ENCODE data around the gene TARS2.

TARS2 gene

GRCh38 chr1:150511551-150511950 is 24.3 kb downstream of the TARS2 start:
- Histone ChIP-seq H3K27me3 (ENCODE audit: control insufficient read depth in 3 of 3, insufficient read depth in 3 of 3, low read depth in 1 of 3, low read length in 3 of 3) (no peaks in the 10 kb centered on the region), H2BK5ac (ENCODE audit: low read length) (no peak overlapping the region), H3K4ac (ENCODE audit: low read length) (no peak overlapping the region), H4K8ac (ENCODE audit: low read depth, low read length) (no peak overlapping the region), H3K9ac (ENCODE audit: low read depth, low read length, poor library complexity) (peak overlapping the region; percentile 38), H3K4me2 (ENCODE audit: insufficient read depth, low read length, poor library complexity, severe bottlenecking) (no peak overlapping the region), H3K4me3 (ENCODE audit: low read length in 2 of 2) (no peak overlapping the region), H2BK12ac (ENCODE audit: low read length) (no peak overlapping the region), H2AK5ac (ENCODE audit: low read depth, low read length) (peak overlapping the region; percentile 38), H3K36me3 (replicated peaks in 1 of 2; ENCODE audit: control insufficient read depth in 2 of 2, insufficient read depth in 2 of 2, low read length in 2 of 2) (peaks cover 8 to 27% of the 10 kb centered on the region in 2 donors), H4K91ac (ENCODE audit: low read depth, low read length, poor library complexity) (no peak overlapping the region), H3K14ac (ENCODE audit: low read length) (no peak overlapping the region), H3K18ac (ENCODE audit: low read length) (no peak overlapping the region), H3K9me3 (replicated peaks in 1 of 2; ENCODE audit: control insufficient read depth in 2 of 2, insufficient read depth in 1 of 2, low read depth in 1 of 2, low read length in 2 of 2) (no peaks in the 10 kb centered on the region), H3K27ac (replicated peaks; ENCODE audit: low read length) (no peak overlapping the region), H3K79me1 (ENCODE audit: low read depth, low read length) (no peaks in the 10 kb centered on the region), H3K23ac (ENCODE audit: low read depth, low read length, poor library complexity) (peak overlapping the region; percentile 51), H2BK15ac (ENCODE audit: low read length) (no peak overlapping the region), H3K4me1 (ENCODE audit: control insufficient read depth in 2 of 2, insufficient read depth in 1 of 2, low read depth in 1 of 2, low read length in 2 of 2) (peaks cover 11 to 27% of the 10 kb centered on the region in 2 donors), H2AFZ (ENCODE audit: low read length) (no peak overlapping the region), H2BK120ac (ENCODE audit: low read depth, low read length) (no peak overlapping the region)
- no peak for DNase-seq (ENCODE audit: low spot score)
- no CpG with 5 or more reads among the region's 12 CpGs for WGBS, 2 donors (ENCODE audit: extremely low coverage in 2 of 2, insufficient read length in 2 of 2, insufficient replicate concordance in 1 of 2)

GRCh38 chr1:150511985-150512660 is 24.9 kb downstream of the TARS2 start:
- Histone ChIP-seq H2BK15ac (ENCODE audit: low read length) (no peak overlapping the region), H3K4me1 (ENCODE audit: control insufficient read depth in 2 of 2, insufficient read depth in 1 of 2, low read depth in 1 of 2, low read length in 2 of 2) (peaks cover 9 to 23% of the 10 kb centered on the region in 2 donors), H3K18ac (ENCODE audit: low read length) (no peak overlapping the region), H3K9me3 (replicated peaks in 1 of 2; ENCODE audit: control insufficient read depth in 2 of 2, insufficient read depth in 1 of 2, low read depth in 1 of 2, low read length in 2 of 2) (no peaks in the 10 kb centered on the region), H2AK5ac (ENCODE audit: low read depth, low read length) (peak overlapping the region; percentile 38), H3K27ac (replicated peaks; ENCODE audit: low read length) (no peak overlapping the region), H3K4ac (ENCODE audit: low read length) (no peak overlapping the region), H3K36me3 (replicated peaks in 1 of 2; ENCODE audit: control insufficient read depth in 2 of 2, insufficient read depth in 2 of 2, low read length in 2 of 2) (peaks cover 5 to 21% of the 10 kb centered on the region in 2 donors), H2BK5ac (ENCODE audit: low read length) (no peak overlapping the region), H2BK120ac (ENCODE audit: low read depth, low read length) (no peak overlapping the region), H4K8ac (ENCODE audit: low read depth, low read length) (no peak overlapping the region), H3K9ac (ENCODE audit: low read depth, low read length, poor library complexity) (no peak overlapping the region), H4K91ac (ENCODE audit: low read depth, low read length, poor library complexity) (no peak overlapping the region), H3K79me1 (ENCODE audit: low read depth, low read length) (no peaks in the 10 kb centered on the region), H3K4me3 (ENCODE audit: low read length in 2 of 2) (no peak overlapping the region), H2AFZ (ENCODE audit: low read length) (no peak overlapping the region), H3K23ac (ENCODE audit: low read depth, low read length, poor library complexity) (peak overlapping the region; percentile 51), H3K27me3 (ENCODE audit: control insufficient read depth in 3 of 3, insufficient read depth in 3 of 3, low read depth in 1 of 3, low read length in 3 of 3) (no peaks in the 10 kb centered on the region), H2BK12ac (ENCODE audit: low read length) (no peak overlapping the region), H3K4me2 (ENCODE audit: insufficient read depth, low read length, poor library complexity, severe bottlenecking) (no peak overlapping the region), H3K14ac (ENCODE audit: low read length) (no peak overlapping the region)
- no CpG with 5 or more reads among the region's 17 CpGs for WGBS, 2 donors (ENCODE audit: extremely low coverage in 2 of 2, insufficient read length in 2 of 2, insufficient replicate concordance in 1 of 2)
- DNase-seq (ENCODE audit: low spot score), result no peak

- Histone ChIP-seq H3K27me3 (ENCODE audit: control insufficient read depth in 3 of 3, insufficient read depth in 3 of 3, low read depth in 1 of 3, low read length in 3 of 3) (no peaks in the 10 kb centered on the region), H3K23ac (ENCODE audit: low read depth, low read length, poor library complexity) (no peak overlapping the region), H2BK120ac (ENCODE audit: low read depth, low read length) (no peak overlapping the region), H3K14ac (ENCODE audit: low read length) (no peak overlapping the region), H2AK5ac (ENCODE audit: low read depth, low read length) (no peak overlapping the region), H3K9me3 (replicated peaks in 1 of 2; ENCODE audit: control insufficient read depth in 2 of 2, insufficient read depth in 1 of 2, low read depth in 1 of 2, low read length in 2 of 2) (no peaks in the 10 kb centered on the region), H4K8ac (ENCODE audit: low read depth, low read length) (no peak overlapping the region), H3K9ac (ENCODE audit: low read depth, low read length, poor library complexity) (no peak overlapping the region), H3K4me2 (ENCODE audit: insufficient read depth, low read length, poor library complexity, severe bottlenecking) (no peak overlapping the region), H3K4me3 (ENCODE audit: low read length in 2 of 2) (no peak overlapping the region), H3K36me3 (replicated peaks in 1 of 2; ENCODE audit: control insufficient read depth in 2 of 2, insufficient read depth in 2 of 2, low read length in 2 of 2) (peaks cover 5 to 15% of the 10 kb centered on the region in 2 donors), H2AFZ (ENCODE audit: low read length) (no peak overlapping the region), H3K79me1 (ENCODE audit: low read depth, low read length) (no peaks in the 10 kb centered on the region), H2BK15ac (ENCODE audit: low read length) (no peak overlapping the region), H2BK5ac (ENCODE audit: low read length) (no peak overlapping the region), H2BK12ac (ENCODE audit: low read length) (no peak overlapping the region), H3K4ac (ENCODE audit: low read length) (no peak overlapping the region), H3K27ac (replicated peaks; ENCODE audit: low read length) (no peak overlapping the region), H3K4me1 (ENCODE audit: control insufficient read depth in 2 of 2, insufficient read depth in 1 of 2, low read depth in 1 of 2, low read length in 2 of 2) (peaks cover 6 to 19% of the 10 kb centered on the region in 2 donors), H3K18ac (ENCODE audit: low read length) (no peak overlapping the region), H4K91ac (ENCODE audit: low read depth, low read length, poor library complexity) (no peak overlapping the region)
- WGBS, 2 donors (ENCODE audit: extremely low coverage in 2 of 2, insufficient read length in 2 of 2, insufficient replicate concordance in 1 of 2), result no CpG with 5 or more reads among the region's 2 CpGs
- DNase-seq (ENCODE audit: low spot score), result no peak
These were observed 25.6 kb downstream of the TARS2 start for GRCh38 chr1:150512846-150513245.

GRCh38 chr1:150513351-150513791 is 26.2 kb downstream of the TARS2 start:
- Histone ChIP-seq H3K4me1 (ENCODE audit: control insufficient read depth in 2 of 2, insufficient read depth in 1 of 2, low read depth in 1 of 2, low read length in 2 of 2) (peaks cover 2 to 14% of the 10 kb centered on the region in 2 donors), H3K27ac (replicated peaks; ENCODE audit: low read length) (no peak overlapping the region), H3K4me3 (ENCODE audit: low read length in 2 of 2) (no peak overlapping the region), H4K8ac (ENCODE audit: low read depth, low read length) (no peak overlapping the region), H3K23ac (ENCODE audit: low read depth, low read length, poor library complexity) (no peak overlapping the region), H2AK5ac (ENCODE audit: low read depth, low read length) (no peak overlapping the region), H3K14ac (ENCODE audit: low read length) (no peak overlapping the region), H3K4me2 (ENCODE audit: insufficient read depth, low read length, poor library complexity, severe bottlenecking) (no peak overlapping the region), H2BK120ac (ENCODE audit: low read depth, low read length) (no peak overlapping the region), H2BK12ac (ENCODE audit: low read length) (no peak overlapping the region), H3K27me3 (ENCODE audit: control insufficient read depth in 3 of 3, insufficient read depth in 3 of 3, low read depth in 1 of 3, low read length in 3 of 3) (no peaks in the 10 kb centered on the region), H2BK15ac (ENCODE audit: low read length) (no peak overlapping the region), H3K4ac (ENCODE audit: low read length) (no peak overlapping the region), H3K18ac (ENCODE audit: low read length) (no peak overlapping the region), H2AFZ (ENCODE audit: low read length) (no peak overlapping the region), H3K79me1 (ENCODE audit: low read depth, low read length) (no peaks in the 10 kb centered on the region), H3K9ac (ENCODE audit: low read depth, low read length, poor library complexity) (no peak overlapping the region), H3K9me3 (replicated peaks in 1 of 2; ENCODE audit: control insufficient read depth in 2 of 2, insufficient read depth in 1 of 2, low read depth in 1 of 2, low read length in 2 of 2) (no peaks in the 10 kb centered on the region), H2BK5ac (ENCODE audit: low read length) (no peak overlapping the region), H4K91ac (ENCODE audit: low read depth, low read length, poor library complexity) (no peak overlapping the region), H3K36me3 (replicated peaks in 1 of 2; ENCODE audit: control insufficient read depth in 2 of 2, insufficient read depth in 2 of 2, low read length in 2 of 2) (peaks cover 5 to 12% of the 10 kb centered on the region in 2 donors)
- DNase-seq (ENCODE audit: low spot score), result no peak
- no CpG with 5 or more reads among the region's 7 CpGs for WGBS, 2 donors (ENCODE audit: extremely low coverage in 2 of 2, insufficient read length in 2 of 2, insufficient replicate concordance in 1 of 2)
